GM23338 (cell line): ENCODE data around the gene SPTLC2. TPM values are rescaled to one million over a fixed set of nuclear protein-coding genes. Genes with fewer than 3 reads are reported as not detected.
"Not testable (repeated sequence)": the region's sequence is repeated elsewhere in the genome, so short reads cannot be mapped to it uniquely, and the experiment has no call there.

ENCODE experiments used
- ATAC-seq: fragments of 200-7000 bp; cut with Tn5 transposase; 3 replicates; pipeline ENCODE4 v1.9.1; 2020
- DNase-seq: peaks from one replicate; pipeline ENCODE4 v3.0.0-alpha.2; 2015; ENCODE audit warnings: low spot score
- H2AFZ ChIP-seq: fragments of 200-600 bp; sonication (generic); 2 replicates; pipeline ENCODE4 v1.8.0; 2016; ENCODE audit warnings: antibody characterized with exemption, mild to moderate bottlenecking, moderate library complexity
- H3F3A ChIP-seq: fragments of 200-600 bp; sonication (generic); replicated peaks from 2 replicates; pipeline ENCODE4 v1.8.0; 2017; ENCODE audit warnings: antibody characterized with exemption, mixed run types, low read depth
- H3K27ac ChIP-seq: fragments of 200-600 bp; sonication (generic); 2 replicates; pipeline ENCODE4 v1.6.1; 2016; ENCODE audit warnings: low read depth
- H3K27me3 ChIP-seq: fragments of 200-600 bp; sonication (generic); 2 replicates; pipeline ENCODE4 v1.8.0; 2016; ENCODE audit warnings: mild to moderate bottlenecking, mixed run types, moderate library complexity; ENCODE audit not compliant: insufficient read depth
- H3K36me3 ChIP-seq: fragments of 200-600 bp; sonication (generic); 2 replicates; pipeline ENCODE4 v1.8.0; 2016; ENCODE audit warnings: mild to moderate bottlenecking; ENCODE audit not compliant: insufficient read depth
- H3K4me1 ChIP-seq: fragments of 200-600 bp; sonication (generic); 2 replicates; pipeline ENCODE4 v1.8.0; 2016; ENCODE audit warnings: mild to moderate bottlenecking, moderate library complexity; ENCODE audit not compliant: insufficient read depth
- H3K4me2 ChIP-seq: fragments of 200-600 bp; sonication (generic); 2 replicates; pipeline ENCODE4 v1.7.1; 2017; ENCODE audit warnings: mixed run types
- H3K4me3 ChIP-seq: fragments of 200-600 bp; sonication (generic); 2 replicates; pipeline ENCODE4 v1.6.1; 2016; ENCODE audit warnings: mixed run types
- H3K79me2 ChIP-seq: fragments of 200-600 bp; sonication (generic); replicated peaks from 2 replicates; pipeline ENCODE4 v1.8.0; 2017; ENCODE audit warnings: mild to moderate bottlenecking; ENCODE audit not compliant: insufficient read depth
- H3K9me2 ChIP-seq: fragments of 200-600 bp; sonication (generic); 2 replicates; pipeline ENCODE4 v1.8.0; 2017; ENCODE audit not compliant: insufficient read depth
- H4K20me1 ChIP-seq: fragments of 200-600 bp; sonication (generic); replicated peaks from 2 replicates; pipeline ENCODE4 v1.8.0; 2017; ENCODE audit warnings: mild to moderate bottlenecking; ENCODE audit not compliant: insufficient read depth
- H3K27ac Mint-ChIP-seq: 2 replicates; pipeline ENCODE4 v1.8.0; 2020; ENCODE audit warnings: inconsistent platforms, mild to moderate bottlenecking, moderate library complexity, mixed read lengths
- H3K27me3 Mint-ChIP-seq: 3 replicates; pipeline ENCODE4 v1.8.0; 2022; ENCODE audit warnings: low read depth, mild to moderate bottlenecking, moderate library complexity, mixed read lengths, inconsistent platforms; ENCODE audit not compliant: insufficient read depth, poor library complexity
- H3K36me3 Mint-ChIP-seq: 3 replicates; pipeline ENCODE4 v1.8.0; 2021; ENCODE audit warnings: low read depth, mild to moderate bottlenecking, inconsistent platforms, moderate library complexity, mixed read lengths
- H3K4me1 Mint-ChIP-seq: 3 replicates; pipeline ENCODE4 v1.8.0; 2020; ENCODE audit warnings: mild to moderate bottlenecking, inconsistent platforms, mixed read lengths
- H3K4me3 Mint-ChIP-seq: 3 replicates; pipeline ENCODE4 v1.8.0; 2021; ENCODE audit warnings: moderate library complexity, mild to moderate bottlenecking, inconsistent platforms, mixed read lengths
- H3K9me3 Mint-ChIP-seq: 3 replicates; pipeline ENCODE4 v1.8.0; 2020; ENCODE audit warnings: moderate library complexity, mild to moderate bottlenecking, inconsistent platforms, mixed read lengths
- CREB1 ChIP-seq: fragments of 250-450 bp; sonication (Bioruptor Pico); IDR thresholded peaks from 2 replicates; pipeline ENCODE4 v1.5.0; 2020; ENCODE audit warnings: low read depth, mild to moderate bottlenecking, moderate library complexity
- CTCF ChIP-seq, 2 experiments: fragments of 200-600 bp in 1 of 2; sonication (generic) in 1 of 2; conservative IDR thresholded peaks; 2 replicates each; pipeline versions ENCODE4 v1.5.1 to v1.6.1; 2016 to 2017; ENCODE audit warnings: antibody characterized with exemption in 2 of 2, low read depth in 2 of 2, mild to moderate bottlenecking in 2 of 2, moderate library complexity in 1 of 2
- ETS1 ChIP-seq: IDR thresholded peaks from 2 replicates; pipeline ENCODE4 v1.6.1; 2016; ENCODE audit warnings: antibody characterized with exemption
- EZH2phosphoT487 ChIP-seq: fragments of 200-600 bp; sonication (generic); IDR thresholded peaks from one replicate; pipeline ENCODE4 v1.8.1; 2018; ENCODE audit warnings: antibody characterized with exemption; ENCODE audit not compliant: unreplicated experiment
- JUNB ChIP-seq: IDR thresholded peaks from one replicate; pipeline ENCODE4 v1.6.1; 2016; ENCODE audit warnings: antibody characterized with exemption; ENCODE audit not compliant: unreplicated experiment
- POLR2AphosphoS5 ChIP-seq: IDR thresholded peaks from 2 replicates; pipeline ENCODE4 v1.6.1; 2016; ENCODE audit warnings: antibody characterized with exemption, low read depth
- REST ChIP-seq: IDR thresholded peaks from one replicate; pipeline ENCODE4 v1.6.1; 2018; ENCODE audit warnings: antibody characterized with exemption; ENCODE audit not compliant: unreplicated experiment
- STAT1 ChIP-seq: IDR thresholded peaks from one replicate; pipeline ENCODE4 v1.6.1; 2016; ENCODE audit warnings: antibody characterized with exemption; ENCODE audit not compliant: unreplicated experiment
- ZNF114 ChIP-seq: fragments of 250-450 bp; sonication (Bioruptor Pico); IDR thresholded peaks from 2 replicates; pipeline ENCODE4 v1.5.0; 2020; ENCODE audit warnings: mild to moderate bottlenecking, moderate library complexity
- polyA plus RNA-seq: library from polyadenylated mRNA; unstranded; fragments of >200 nt; fragmentation: Nextera tagmentation; extraction: Ambion mirVana; gene quantifications from 2 replicates; pipeline ENCODE4 v1.2.1, GENCODE V29; 2016
- total RNA-seq: library from RNA; depleted of rRNA; stranded (reverse); fragments of >200 nt; shearing (Covaris generic); gene quantifications from 2 replicates; pipeline ENCODE4 v1.2.3, GENCODE V29; 2014

SPTLC2 gene
- total and polyA plus RNA-seq, 2 experiments from 2014 or later: 22.3 to 38.9 TPM

- not testable (repeated sequence) for DNase-seq, H3K27me3 ChIP-seq, H3K4me1 Mint-ChIP-seq, H3F3A ChIP-seq, H2AFZ ChIP-seq, ATAC-seq, H3K27ac ChIP-seq, H3K36me3 ChIP-seq, H3K4me2 ChIP-seq, H3K27me3 Mint-ChIP-seq, H3K9me2 ChIP-seq, H3K4me3 Mint-ChIP-seq, H3K27ac Mint-ChIP-seq, H3K79me2 ChIP-seq, H4K20me1 ChIP-seq, H3K4me3 ChIP-seq, H3K4me1 ChIP-seq
- Mint-ChIP-seq H3K9me3 (peaks cover 66% of the 10 kb centered on the region), H3K36me3 (peaks cover 22% of the 10 kb centered on the region; the same call in 2 of the 3 replicates)
Measured at GRCh38 chr14:77635869-77636268, 19.4 kb upstream of the SPTLC2 start.

- not testable (repeated sequence) for H3K4me3 ChIP-seq, H3K27me3 ChIP-seq, H3K4me1 ChIP-seq, H3K4me2 ChIP-seq, H2AFZ ChIP-seq, H3K4me3 Mint-ChIP-seq, H4K20me1 ChIP-seq, H3K79me2 ChIP-seq, ATAC-seq, H3K27ac ChIP-seq, DNase-seq, H3K4me1 Mint-ChIP-seq, H3K27ac Mint-ChIP-seq, H3K27me3 Mint-ChIP-seq, H3K9me2 ChIP-seq, H3F3A ChIP-seq, H3K36me3 ChIP-seq
- H3K36me3 Mint-ChIP-seq: peaks cover 22% of the 10 kb centered on the region; the same call in 2 of the 3 replicates
- peaks cover 70% of the 10 kb centered on the region for H3K9me3 Mint-ChIP-seq
Measured at GRCh38 chr14:77635466-77635865, 19.0 kb upstream of the SPTLC2 start.

GRCh38 chr14:77630111-77630510, 13.7 kb upstream of the SPTLC2 start:
- no peaks in the 10 kb centered on the region for H4K20me1 ChIP-seq
- H3K36me3 Mint-ChIP-seq: peaks cover 16% of the 10 kb centered on the region; the same call in 2 of the 3 replicates
- H3K4me1 Mint-ChIP-seq: no peaks in the 10 kb centered on the region
- 0 out of 2 replicates have a peak, but pooled peaks cover 3% of the 10 kb centered on the region for H3K9me2 ChIP-seq
- H3K27ac ChIP-seq: no peak overlapping the region
- no peaks in the 10 kb centered on the region for H3K27me3 ChIP-seq
- peaks cover 5% of the 10 kb centered on the region for H3K27me3 Mint-ChIP-seq
- peaks cover 10% of the 10 kb centered on the region; the same call in 1 of the 2 replicates for H3K36me3 ChIP-seq
- no peaks in the 10 kb centered on the region for H3F3A ChIP-seq
- no peak for ATAC-seq
- peaks cover 55% of the 10 kb centered on the region for H3K9me3 Mint-ChIP-seq
- no peaks in the 10 kb centered on the region for H3K4me1 ChIP-seq
- DNase-seq: no peak
- no peaks in the 10 kb centered on the region for H3K79me2 ChIP-seq
- no peak overlapping the region for H2AFZ ChIP-seq
- H3K4me3 Mint-ChIP-seq: no peak overlapping the region
- H3K27ac Mint-ChIP-seq: no peak overlapping the region
- H3K4me2 ChIP-seq: no peak overlapping the region
- H3K4me3 ChIP-seq: no peak overlapping the region
- TF ChIP-seq EZH2phosphoT487 (no peak), JUNB (no peak), ETS1 (no peak), REST (no peak), STAT1 (no peak), CREB1 (CRISPR knock-in tag) (no peak), CTCF (conservative IDR thresholded peaks at IDR 0.05; ENCODE audit: low read depth in 2 of 2) (no peak), ZNF114 (CRISPR knock-in tag) (no peak), POLR2AphosphoS5 (no peak)
